Activated B cell treated with CpG ODN at 0.5 μM for 24 hours (primary cell): ENCODE measurements around the gene MR1. TPM values are rescaled to one million over a fixed set of nuclear protein-coding genes. Genes with fewer than 3 reads are reported as not detected.

Source experiments
- ATAC-seq: fragments of 200-7000 bp; cut with Tn5 transposase; one replicate; pipeline ENCODE4 v1.10.0; 2021; ENCODE audit warnings: low read depth, mild to moderate bottlenecking, moderate library complexity
- CTCF ChIA-PET: fragments of 350-600 bp; sonication (Branson Sonifier 250); formaldehyde crosslinking; loops from one replicate; lab custom pipeline; 2021; ENCODE audit warnings: antibody characterized with exemption; lab: Charles Lee
- POLR2A ChIA-PET: fragments of 350-600 bp; sonication (Branson Sonifier 250); formaldehyde crosslinking; loops from one replicate; lab custom pipeline; 2021; ENCODE audit warnings: antibody characterized with exemption; lab: Charles Lee
- DNase-seq: peaks from one replicate; pipeline ENCODE4 v3.0.0; 2022
- H3K27ac Mint-ChIP-seq: one replicate; pipeline ENCODE4 v1.8.0; 2020; ENCODE audit warnings: mixed read lengths
- H3K27me3 Mint-ChIP-seq: one replicate; pipeline ENCODE4 v1.8.0; 2021; ENCODE audit warnings: mixed read lengths
- H3K36me3 Mint-ChIP-seq: one replicate; pipeline ENCODE4 v1.8.0; 2021; ENCODE audit warnings: low read depth, mixed read lengths
- H3K4me1 Mint-ChIP-seq: one replicate; pipeline ENCODE4 v1.8.0; 2021; ENCODE audit warnings: mixed read lengths
- H3K4me3 Mint-ChIP-seq: one replicate; pipeline ENCODE4 v1.8.0; 2020; ENCODE audit warnings: mild to moderate bottlenecking, mixed read lengths
- H3K9me3 Mint-ChIP-seq: one replicate; pipeline ENCODE4 v1.8.0; 2020; ENCODE audit warnings: mixed read lengths
- intact Hi-C: fragments of 100-400 bp; cut with micrococcal nuclease; formaldehyde crosslinking; loops from one replicate; pipeline ENCODE4 v1.15.1; 2024
- total RNA-seq: library from RNA; stranded (reverse); gene quantifications from 2 replicates; pipeline ENCODE4 v1.2.3, GENCODE V29; 2022
- TF ChIP-seq, protein P1 (sequence below): fragments of 200-600 bp; IDR thresholded peaks from one replicate; pipeline ENCODE4 v1.8.0; 2022; ENCODE audit warnings: antibody characterized with exemption, mild to moderate bottlenecking

Gene MR1
- total RNA-seq, 1 donor from 2014 or later = 24.8 TPM

DNA sequence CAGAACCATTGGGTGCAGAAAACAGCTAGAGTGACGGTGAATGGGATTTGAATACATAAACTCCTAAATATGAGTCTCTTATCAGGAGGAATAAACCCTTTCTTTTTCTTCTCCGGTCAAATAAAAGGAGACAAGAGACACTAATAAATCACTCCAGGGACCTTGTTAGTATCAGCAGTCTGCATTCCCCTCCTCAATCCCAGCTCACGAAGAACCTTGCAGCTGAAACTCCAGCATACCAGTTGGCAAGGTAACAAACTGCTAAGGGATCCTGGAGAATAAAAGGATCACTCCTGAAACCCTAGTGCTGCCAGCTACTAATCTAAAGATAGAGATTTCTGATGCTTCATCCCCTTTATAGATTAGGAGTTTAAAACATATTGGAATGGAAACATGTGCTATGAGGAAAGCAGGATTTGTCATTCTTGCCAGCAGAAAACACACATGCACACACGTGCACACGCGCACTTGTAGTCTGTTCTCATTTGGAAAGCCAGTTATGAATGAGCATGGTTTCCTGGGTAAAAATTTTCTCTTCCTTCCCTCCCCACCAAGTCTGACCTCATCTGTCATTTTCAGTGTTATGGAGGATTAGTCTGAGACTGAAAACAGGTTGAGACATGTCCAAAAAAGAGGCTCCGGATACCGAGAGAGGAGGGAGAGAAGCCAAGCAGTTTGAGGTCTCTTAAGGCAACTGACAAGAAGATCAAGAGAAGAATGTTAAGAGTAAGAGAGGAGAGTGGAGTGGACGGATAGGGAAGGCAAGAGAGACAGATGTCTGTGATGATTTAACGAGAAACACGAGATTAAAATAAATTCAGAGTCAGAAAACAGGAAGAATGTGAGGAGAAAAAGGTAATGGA, 65.6 kb downstream of the MR1 start:
- POLR2A ChIA-PET = interaction anchor here (0.6 to 38.3 kb wide), 6 partner anchors 4 to 76 kb away, joined by 3 to 1783 read pairs (median 217); partner anchors contain the start of genes IER5 and STX6
- peak; percentile 30 for ATAC-seq

GRCh38 chr1:181100015-181100905, 66.5 kb downstream of the MR1 start:
- DNase-seq (no peak), ATAC-seq (no peak)
- intact Hi-C loops = no loop called here
- Mint-ChIP-seq H3K27ac (peak overlapping the region; percentile 74), H3K9me3 (no peaks in the 10 kb centered on the region), H3K4me3 (peak overlapping the region; percentile 47), H3K4me1 (peaks cover 64% of the 10 kb centered on the region), H3K36me3 (peaks cover 10% of the 10 kb centered on the region), H3K27me3 (no peaks in the 10 kb centered on the region)
- ChIA-PET POLR2A (interaction anchor here (0.8 to 38.3 kb wide), 4 partner anchors 9 to 77 kb away, joined by 3 to 1783 read pairs (median 217); partner anchors contain the start of genes IER5, MR1 and STX6), CTCF (no interaction called here)
- TF ChIP-seq, protein P1, sequence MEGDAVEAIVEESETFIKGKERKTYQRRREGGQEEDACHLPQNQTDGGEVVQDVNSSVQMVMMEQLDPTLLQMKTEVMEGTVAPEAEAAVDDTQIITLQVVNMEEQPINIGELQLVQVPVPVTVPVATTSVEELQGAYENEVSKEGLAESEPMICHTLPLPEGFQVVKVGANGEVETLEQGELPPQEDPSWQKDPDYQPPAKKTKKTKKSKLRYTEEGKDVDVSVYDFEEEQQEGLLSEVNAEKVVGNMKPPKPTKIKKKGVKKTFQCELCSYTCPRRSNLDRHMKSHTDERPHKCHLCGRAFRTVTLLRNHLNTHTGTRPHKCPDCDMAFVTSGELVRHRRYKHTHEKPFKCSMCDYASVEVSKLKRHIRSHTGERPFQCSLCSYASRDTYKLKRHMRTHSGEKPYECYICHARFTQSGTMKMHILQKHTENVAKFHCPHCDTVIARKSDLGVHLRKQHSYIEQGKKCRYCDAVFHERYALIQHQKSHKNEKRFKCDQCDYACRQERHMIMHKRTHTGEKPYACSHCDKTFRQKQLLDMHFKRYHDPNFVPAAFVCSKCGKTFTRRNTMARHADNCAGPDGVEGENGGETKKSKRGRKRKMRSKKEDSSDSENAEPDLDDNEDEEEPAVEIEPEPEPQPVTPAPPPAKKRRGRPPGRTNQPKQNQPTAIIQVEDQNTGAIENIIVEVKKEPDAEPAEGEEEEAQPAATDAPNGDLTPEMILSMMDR = no peak

More for the DNA sequence above, 65.6 kb downstream of the MR1 start:
- Mint-ChIP-seq H3K36me3 (peaks cover 19% of the 10 kb centered on the region), H3K27me3 (no peaks in the 10 kb centered on the region), H3K27ac (peak overlapping the region; percentile 74), H3K4me1 (peaks cover 69% of the 10 kb centered on the region), H3K9me3 (no peaks in the 10 kb centered on the region), H3K4me3 (peak overlapping the region; percentile 47)
- intact Hi-C loops = loop anchor here (1.0 kb wide), 1 partner anchor 9 kb away; no protein-coding TSS in a partner anchor
- TF ChIP-seq, protein P1 = no peak
- CTCF ChIA-PET = no interaction called here
- no peak for DNase-seq

- Mint-ChIP-seq H3K4me3 (no peak overlapping the region), H3K4me1 (peaks cover 63% of the 10 kb centered on the region), H3K36me3 (peaks cover 4% of the 10 kb centered on the region), H3K9me3 (no peaks in the 10 kb centered on the region), H3K27me3 (no peaks in the 10 kb centered on the region), H3K27ac (no peak overlapping the region)
- ATAC-seq (no peak), DNase-seq (no peak)
- TF ChIP-seq, protein P1 = no peak
- ChIA-PET POLR2A (interaction anchor here (17.8 to 38.3 kb wide), 2 partner anchors 10 to 28 kb away, joined by 428 to 1783 read pairs; partner anchors contain the start of gene IER5), CTCF (no interaction called here)
- intact Hi-C loops = no loop called here
These were observed 67.2 kb downstream of the MR1 start for GRCh38 chr1:181100934-181101333.

GRCh38 chr1:181101581-181102226, 67.9 kb downstream of the MR1 start:
- Mint-ChIP-seq H3K9me3 (no peaks in the 10 kb centered on the region), H3K4me3 (no peak overlapping the region), H3K4me1 (peaks cover 63% of the 10 kb centered on the region), H3K27ac (no peak overlapping the region), H3K27me3 (no peaks in the 10 kb centered on the region), H3K36me3 (no peaks in the 10 kb centered on the region)
- DNase-seq = no peak
- ATAC-seq = no peak
- TF ChIP-seq, protein P1 = no peak
- ChIA-PET POLR2A (interaction anchor here (1.8 to 38.3 kb wide), 3 partner anchors 11 to 80 kb away, joined by 5 to 1783 read pairs (median 428); partner anchors contain the start of genes IER5 and STX6), CTCF (no interaction called here)
- intact Hi-C loops = no loop called here
